Stimulated activated naive CD8-positive, alpha-beta T cell treated with anti-CD3 and anti-CD28 coated beads, Interleukin-15, Interleukin-2, amounts not matched to agents 100 ng/mL and 50 ng/mL, for 24 hours (primary cell): ENCODE measurements around the gene RPL41.
"Not testable (repeated sequence)": the region's sequence is repeated elsewhere in the genome, so short reads cannot be mapped to it uniquely, and the experiment has no call there.

Source experiments
- H3K27ac Mint-ChIP-seq: one replicate; pipeline ENCODE4 v1.8.0; 2021; ENCODE audit warnings: mild to moderate bottlenecking, mixed read lengths
- H3K27me3 Mint-ChIP-seq: one replicate; pipeline ENCODE4 v1.8.0; 2021; ENCODE audit warnings: mixed read lengths
- H3K36me3 Mint-ChIP-seq: one replicate; pipeline ENCODE4 v1.8.0; 2021; ENCODE audit warnings: low read depth, mixed read lengths
- H3K4me1 Mint-ChIP-seq: one replicate; pipeline ENCODE4 v1.8.0; 2021; ENCODE audit warnings: low read depth, mixed read lengths
- H3K4me3 Mint-ChIP-seq: one replicate; pipeline ENCODE4 v1.8.0; 2021; ENCODE audit warnings: mild to moderate bottlenecking, mixed read lengths
- H3K9me3 Mint-ChIP-seq: one replicate; pipeline ENCODE4 v1.8.0; 2021; ENCODE audit warnings: mixed read lengths

The RPL41 gene

GRCh38 chr12:56152756-56153677, 36.6 kb downstream of the RPL41 start:
- Mint-ChIP-seq H3K27ac (peak overlapping the region; percentile 99), H3K9me3 (no peaks in the 10 kb centered on the region), H3K27me3 (no peaks in the 10 kb centered on the region), H3K36me3 (peaks cover 10% of the 10 kb centered on the region), H3K4me1 (peaks cover 46% of the 10 kb centered on the region), H3K4me3 (peak overlapping the region; percentile 89)

- Mint-ChIP-seq H3K4me3 (peak overlapping the region; percentile 89), H3K36me3 (peaks cover 12% of the 10 kb centered on the region), H3K9me3 (no peaks in the 10 kb centered on the region), H3K4me1 (peaks cover 46% of the 10 kb centered on the region), H3K27me3 (no peaks in the 10 kb centered on the region), H3K27ac (no peak overlapping the region)
Measured at GRCh38 chr12:56153678-56154065, 37.2 kb downstream of the RPL41 start.

- H3K9me3 Mint-ChIP-seq = no peaks in the 10 kb centered on the region
- peaks cover 52% of the 10 kb centered on the region for H3K4me1 Mint-ChIP-seq
- H3K4me3 Mint-ChIP-seq = no peak overlapping the region
- no peaks in the 10 kb centered on the region for H3K27me3 Mint-ChIP-seq
- H3K36me3 Mint-ChIP-seq = peaks cover 18% of the 10 kb centered on the region
- no peak overlapping the region for H3K27ac Mint-ChIP-seq
Measured at GRCh38 chr12:56154246-56154771, 37.9 kb downstream of the RPL41 start.

GRCh38 chr12:56154818-56155217, 38.4 kb downstream of the RPL41 start:
- H3K36me3 Mint-ChIP-seq = peaks cover 24% of the 10 kb centered on the region
- H3K4me3 Mint-ChIP-seq = no peak overlapping the region

GRCh38 chr12:56155256-56155845, 38.9 kb downstream of the RPL41 start:
- H3K27me3 Mint-ChIP-seq = no peaks in the 10 kb centered on the region
- peaks cover 59% of the 10 kb centered on the region for H3K4me1 Mint-ChIP-seq
- H3K27ac Mint-ChIP-seq = peak overlapping the region; percentile 34
- H3K36me3 Mint-ChIP-seq = peaks cover 29% of the 10 kb centered on the region
- no peaks in the 10 kb centered on the region for H3K9me3 Mint-ChIP-seq
- no peak overlapping the region for H3K4me3 Mint-ChIP-seq

More at GRCh38 chr12:56154818-56155217, 38.4 kb downstream of the RPL41 start:
- Mint-ChIP-seq H3K27me3 (no peaks in the 10 kb centered on the region), H3K9me3 (no peaks in the 10 kb centered on the region), H3K27ac (no peak overlapping the region), H3K4me1 (peaks cover 56% of the 10 kb centered on the region)

- Mint-ChIP-seq H3K27ac (peak overlapping the region; percentile 88), H3K4me1 (peaks cover 59% of the 10 kb centered on the region)
- not testable (repeated sequence) for H3K9me3 Mint-ChIP-seq
Measured at GRCh38 chr12:56156464-56157200, 40.2 kb downstream of the RPL41 start.

GRCh38 chr12:56157201-56158028, 41.0 kb downstream of the RPL41 start:
- peaks cover 58% of the 10 kb centered on the region for H3K4me1 Mint-ChIP-seq

More at GRCh38 chr12:56156464-56157200, 40.2 kb downstream of the RPL41 start:
- Mint-ChIP-seq H3K36me3 (peaks cover 40% of the 10 kb centered on the region), H3K4me3 (peak overlapping the region; percentile 98)
- not testable (repeated sequence) for H3K27me3 Mint-ChIP-seq

GRCh38 chr12:56158029-56158925, 41.8 kb downstream of the RPL41 start, which contains the start of gene MYL6:
TSS of gene MYL6 (plus strand) at chr12:56158359. CDS start at chr12:56158402, 43 bp downstream.
- Mint-ChIP-seq H3K27me3 (no peaks in the 10 kb centered on the region), H3K9me3 (no peaks in the 10 kb centered on the region), H3K4me1 (peaks cover 50% of the 10 kb centered on the region), H3K36me3 (peaks cover 54% of the 10 kb centered on the region), H3K4me3 (peak within 1 kb of the TSS; percentile 98), H3K27ac (peak within 1 kb of the TSS; percentile 88)

More at GRCh38 chr12:56157201-56158028, 41.0 kb downstream of the RPL41 start:
- Mint-ChIP-seq H3K9me3 (no peaks in the 10 kb centered on the region), H3K4me3 (peak overlapping the region; percentile 98), H3K27ac (peak overlapping the region; percentile 88), H3K27me3 (no peaks in the 10 kb centered on the region), H3K36me3 (peaks cover 47% of the 10 kb centered on the region)

- Mint-ChIP-seq H3K9me3 (no peaks in the 10 kb centered on the region), H3K4me1 (peaks cover 45% of the 10 kb centered on the region), H3K4me3 (peak overlapping the region; percentile 98), H3K36me3 (peaks cover 59% of the 10 kb centered on the region), H3K27me3 (no peaks in the 10 kb centered on the region), H3K27ac (peak overlapping the region; percentile 88)
Measured at GRCh38 chr12:56158926-56159461, 42.6 kb downstream of the RPL41 start.

- peak overlapping the region; percentile 98 for H3K4me3 Mint-ChIP-seq
- no peaks in the 10 kb centered on the region for H3K9me3 Mint-ChIP-seq
- peak overlapping the region; percentile 88 for H3K27ac Mint-ChIP-seq
- peaks cover 65% of the 10 kb centered on the region for H3K36me3 Mint-ChIP-seq
- peaks cover 45% of the 10 kb centered on the region for H3K4me1 Mint-ChIP-seq
- no peaks in the 10 kb centered on the region for H3K27me3 Mint-ChIP-seq
Measured at GRCh38 chr12:56159482-56160192, 43.2 kb downstream of the RPL41 start.

- H3K36me3 Mint-ChIP-seq = peaks cover 66% of the 10 kb centered on the region
- H3K9me3 Mint-ChIP-seq = no peaks in the 10 kb centered on the region
- H3K27ac Mint-ChIP-seq = peak overlapping the region; percentile 88
- peak overlapping the region; percentile 98 for H3K4me3 Mint-ChIP-seq
- peaks cover 44% of the 10 kb centered on the region for H3K4me1 Mint-ChIP-seq
- no peaks in the 10 kb centered on the region for H3K27me3 Mint-ChIP-seq
Measured at GRCh38 chr12:56160193-56160763, 43.8 kb downstream of the RPL41 start.
